Rectal smooth muscle tissue (tissue), 1 donor: ENCODE data around the gene MARK2.
A peak's percentile ranks its signal among the peaks of the same experiment; 100 is the strongest.

Experiments
- H3K27ac ChIP-seq: one replicate; pipeline ENCODE4 v1.7.0; 2013; ENCODE audit warnings: low read depth, low read length, inconsistent platforms
- H3K27me3 ChIP-seq: one replicate; pipeline ENCODE4 v1.7.0; 2013; ENCODE audit warnings: low read length; ENCODE audit not compliant: control insufficient read depth, insufficient read depth
- H3K36me3 ChIP-seq: one replicate; pipeline ENCODE4 v1.7.0; 2013; ENCODE audit warnings: low read length; ENCODE audit not compliant: control insufficient read depth, insufficient read depth
- H3K4me1 ChIP-seq: one replicate; pipeline ENCODE4 v1.7.0; 2013; ENCODE audit warnings: low read length; ENCODE audit not compliant: control insufficient read depth, insufficient read depth
- H3K4me3 ChIP-seq: one replicate; pipeline ENCODE4 v1.7.0; 2013; ENCODE audit warnings: low read length
- H3K9ac ChIP-seq: one replicate; pipeline ENCODE4 v1.7.0; 2013; ENCODE audit warnings: low read length

The MARK2 gene

DNA sequence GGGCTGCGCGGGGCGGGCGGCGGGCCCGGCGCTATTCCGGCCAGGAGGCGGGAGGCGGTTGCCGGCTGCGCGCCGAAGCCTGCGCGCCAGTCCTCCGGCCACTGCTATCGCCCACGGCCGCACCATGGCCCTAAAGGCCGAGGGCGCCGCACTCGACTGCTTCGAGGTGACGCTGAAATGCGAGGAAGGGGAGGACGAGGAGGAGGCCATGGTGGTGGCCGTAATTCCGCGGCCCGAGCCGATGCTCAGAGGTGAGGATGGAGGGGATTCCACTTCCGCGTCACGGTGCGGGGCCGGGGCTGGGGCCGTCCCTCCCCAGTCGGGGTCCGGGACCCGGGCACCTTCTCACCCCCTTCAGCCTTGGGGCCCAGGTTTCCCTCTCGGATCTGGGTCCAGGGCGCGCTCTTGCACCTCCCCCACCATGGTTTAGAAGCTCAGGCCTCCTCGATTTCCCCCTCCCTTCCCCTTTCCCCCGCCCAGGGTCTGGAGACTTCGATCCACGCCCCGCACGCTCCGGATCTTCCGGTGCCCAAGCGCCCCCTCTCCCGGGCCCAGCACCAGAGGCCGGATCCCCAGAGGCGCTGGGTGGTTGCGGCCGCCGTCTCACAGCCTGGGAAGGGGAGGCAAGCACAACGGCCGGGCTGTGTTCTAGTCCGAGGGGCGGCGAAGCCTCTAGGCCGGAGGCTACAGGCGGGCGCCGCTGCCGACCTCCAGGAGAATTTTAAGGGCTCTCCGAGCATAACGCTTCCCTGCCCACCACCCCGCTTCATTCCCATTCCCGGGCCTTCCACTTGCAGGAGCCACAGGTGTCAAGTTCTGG lies 25.1 kb upstream of the MARK2 start:
- Histone ChIP-seq H3K4me3 (peak overlapping the region; percentile 85), H3K9ac (peak overlapping the region; percentile 46), H3K27ac (peak overlapping the region; percentile 73), H3K27me3 (no peaks in the 10 kb centered on the region), H3K4me1 (peaks cover 15% of the 10 kb centered on the region), H3K36me3 (peaks cover 16% of the 10 kb centered on the region)

DNA sequence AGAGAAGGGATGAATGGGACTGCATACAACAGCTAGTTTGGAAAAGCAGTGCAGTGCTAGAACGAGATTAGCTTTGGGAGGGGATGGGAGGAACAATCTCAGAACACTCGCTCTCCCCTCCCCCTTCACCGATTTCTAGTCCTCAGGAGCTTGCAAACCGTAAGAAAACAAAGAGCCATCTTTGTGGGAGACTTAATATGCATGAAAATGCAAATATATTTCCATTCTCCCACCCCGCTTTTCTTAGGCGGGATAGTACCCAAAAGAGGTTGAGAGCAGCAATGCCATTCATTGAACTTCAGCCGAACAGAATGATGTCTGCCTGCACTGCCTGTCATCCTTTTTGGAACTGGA lies 24.6 kb upstream of the MARK2 start:
- peak overlapping the region; percentile 85 for H3K4me3 ChIP-seq
- peak overlapping the region; percentile 73 for H3K27ac ChIP-seq
- H3K36me3 ChIP-seq: peaks cover 16% of the 10 kb centered on the region
- no peaks in the 10 kb centered on the region for H3K27me3 ChIP-seq
- H3K9ac ChIP-seq: peak overlapping the region; percentile 46
- peaks cover 15% of the 10 kb centered on the region for H3K4me1 ChIP-seq

DNA sequence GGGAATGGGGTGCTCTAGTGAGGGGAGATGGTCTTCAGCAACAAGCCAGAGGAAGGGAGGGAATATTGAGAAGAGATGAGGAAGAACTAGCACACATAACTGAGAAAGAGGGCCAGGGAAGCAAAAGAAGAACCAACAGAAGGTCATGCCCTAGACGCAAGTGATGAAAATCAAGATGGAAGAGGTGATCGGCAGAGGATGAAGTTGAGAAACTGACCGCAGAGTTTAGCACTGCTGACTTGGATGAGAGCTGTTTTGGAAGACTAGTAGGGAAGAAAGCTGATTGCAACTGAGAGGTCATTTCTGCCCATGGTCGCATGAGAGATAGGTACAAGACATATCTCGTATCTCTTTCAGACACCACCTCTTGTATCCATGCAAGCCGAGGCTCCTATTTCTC lies 22.7 kb upstream of the MARK2 start:
- no peaks in the 10 kb centered on the region for H3K27me3 ChIP-seq
- H3K9ac ChIP-seq: no peak overlapping the region
- H3K36me3 ChIP-seq: peaks cover 23% of the 10 kb centered on the region
- H3K27ac ChIP-seq: no peak overlapping the region
- H3K4me1 ChIP-seq: peaks cover 15% of the 10 kb centered on the region
- H3K4me3 ChIP-seq: no peak overlapping the region

DNA sequence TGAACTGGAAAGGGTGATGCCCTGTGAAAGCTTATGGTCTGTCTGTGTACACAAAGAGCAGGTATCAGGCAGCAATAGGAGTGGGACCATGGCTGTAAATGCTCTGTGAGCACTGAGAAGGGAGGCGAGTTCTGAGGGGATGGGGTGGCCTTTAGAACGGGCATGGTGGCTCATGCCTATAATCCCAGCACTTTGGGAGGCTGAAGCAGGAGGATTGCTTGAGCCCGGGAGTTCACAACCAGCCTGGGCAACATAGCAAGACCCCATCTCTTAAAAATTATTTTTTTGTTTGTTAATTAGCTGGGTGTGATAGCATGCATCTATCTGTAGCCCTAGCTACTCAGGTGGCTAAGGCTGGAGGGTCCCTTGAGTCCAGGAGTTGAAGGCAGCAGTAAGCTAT lies 22.2 kb upstream of the MARK2 start:
- Histone ChIP-seq H3K4me3 (no peak overlapping the region), H3K9ac (no peak overlapping the region), H3K4me1 (peaks cover 15% of the 10 kb centered on the region), H3K27ac (no peak overlapping the region), H3K27me3 (no peaks in the 10 kb centered on the region), H3K36me3 (peaks cover 26% of the 10 kb centered on the region)

DNA sequence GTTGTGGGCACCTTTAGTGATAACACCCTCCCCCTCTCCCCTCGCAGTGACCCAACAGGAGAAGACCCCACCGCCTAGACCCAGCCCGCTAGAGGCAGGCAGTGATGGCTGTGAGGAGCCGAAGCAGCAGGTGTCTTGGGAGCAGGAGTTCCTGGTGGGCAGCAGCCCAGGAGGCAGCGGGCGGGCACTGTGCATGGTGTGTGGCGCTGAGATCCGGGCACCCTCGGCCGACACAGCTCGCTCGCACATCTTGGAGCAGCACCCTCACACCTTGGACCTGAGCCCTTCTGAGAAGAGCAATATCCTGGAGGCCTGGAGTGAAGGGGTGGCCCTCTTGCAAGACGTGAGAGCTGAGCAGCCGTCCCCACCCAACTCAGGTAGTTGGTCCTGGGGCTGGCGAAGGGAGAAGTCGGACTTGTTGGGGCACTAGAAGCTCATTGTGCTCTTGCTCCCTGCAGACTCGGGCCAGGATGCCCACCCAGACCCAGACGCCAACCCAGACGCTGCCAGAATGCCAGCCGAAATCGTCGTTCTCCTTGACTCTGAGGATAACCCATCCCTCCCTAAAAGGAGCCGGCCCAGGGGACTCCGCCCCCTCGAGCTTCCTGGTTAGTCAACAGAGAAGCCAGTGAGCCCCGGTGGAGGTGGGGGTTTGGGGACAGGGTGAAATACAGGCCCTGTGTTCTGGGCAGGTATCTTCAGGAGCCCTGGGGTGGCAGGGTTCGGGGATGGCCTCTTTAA lies 21.0 kb upstream of the MARK2 start:
- Histone ChIP-seq H3K27me3 (no peaks in the 10 kb centered on the region), H3K4me1 (peaks cover 11% of the 10 kb centered on the region), H3K4me3 (no peak overlapping the region), H3K27ac (no peak overlapping the region), H3K36me3 (peaks cover 26% of the 10 kb centered on the region), H3K9ac (no peak overlapping the region)

DNA sequence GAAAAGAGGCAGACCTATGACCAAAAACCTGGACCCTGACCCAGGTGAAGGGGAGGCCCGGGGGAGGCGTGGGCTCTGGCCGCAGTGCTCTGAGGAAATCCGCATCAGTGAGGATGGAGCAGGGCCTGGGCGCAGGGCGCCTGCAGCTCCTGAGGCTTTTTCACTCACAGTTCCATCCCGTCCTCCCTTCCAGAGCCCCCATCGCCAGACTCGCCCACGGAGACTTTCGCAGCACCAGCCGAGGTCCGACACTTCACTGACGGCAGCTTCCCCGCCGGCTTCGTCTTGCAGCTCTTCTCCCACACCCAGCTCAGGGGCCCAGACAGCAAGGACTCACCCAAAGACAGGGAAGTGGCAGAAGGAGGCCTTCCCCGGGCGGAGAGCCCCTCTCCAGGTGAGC lies 20.3 kb upstream of the MARK2 start:
- H3K27ac ChIP-seq: no peak overlapping the region
- no peak overlapping the region for H3K4me3 ChIP-seq
- no peak overlapping the region for H3K9ac ChIP-seq
- H3K4me1 ChIP-seq: peaks cover 11% of the 10 kb centered on the region
- H3K36me3 ChIP-seq: peaks cover 28% of the 10 kb centered on the region
- no peaks in the 10 kb centered on the region for H3K27me3 ChIP-seq

DNA sequence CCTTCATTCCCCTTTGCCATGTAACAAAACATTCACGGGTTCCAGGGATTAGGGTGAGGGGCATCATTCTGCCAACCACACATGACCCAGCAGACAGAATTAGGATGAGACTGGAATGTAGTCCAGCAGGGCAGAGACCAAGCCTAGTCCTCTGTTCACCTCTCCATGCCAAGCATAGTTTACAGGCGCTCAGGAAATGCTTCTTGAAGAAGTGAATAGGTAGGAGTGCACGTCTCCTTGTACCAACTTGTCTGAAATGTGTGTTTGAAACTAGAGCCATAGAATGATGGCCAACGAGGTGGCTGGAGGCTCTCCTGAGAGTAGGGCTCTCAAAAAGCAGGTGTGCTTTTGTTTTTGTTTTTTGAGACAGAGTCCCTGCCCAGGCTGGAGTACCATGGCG lies 17.5 kb upstream of the MARK2 start:
- H3K27ac ChIP-seq: no peak overlapping the region
- no peak overlapping the region for H3K4me3 ChIP-seq
- H3K9ac ChIP-seq: no peak overlapping the region
- H3K27me3 ChIP-seq: no peaks in the 10 kb centered on the region
- H3K36me3 ChIP-seq: peaks cover 29% of the 10 kb centered on the region
- no peaks in the 10 kb centered on the region for H3K4me1 ChIP-seq

DNA sequence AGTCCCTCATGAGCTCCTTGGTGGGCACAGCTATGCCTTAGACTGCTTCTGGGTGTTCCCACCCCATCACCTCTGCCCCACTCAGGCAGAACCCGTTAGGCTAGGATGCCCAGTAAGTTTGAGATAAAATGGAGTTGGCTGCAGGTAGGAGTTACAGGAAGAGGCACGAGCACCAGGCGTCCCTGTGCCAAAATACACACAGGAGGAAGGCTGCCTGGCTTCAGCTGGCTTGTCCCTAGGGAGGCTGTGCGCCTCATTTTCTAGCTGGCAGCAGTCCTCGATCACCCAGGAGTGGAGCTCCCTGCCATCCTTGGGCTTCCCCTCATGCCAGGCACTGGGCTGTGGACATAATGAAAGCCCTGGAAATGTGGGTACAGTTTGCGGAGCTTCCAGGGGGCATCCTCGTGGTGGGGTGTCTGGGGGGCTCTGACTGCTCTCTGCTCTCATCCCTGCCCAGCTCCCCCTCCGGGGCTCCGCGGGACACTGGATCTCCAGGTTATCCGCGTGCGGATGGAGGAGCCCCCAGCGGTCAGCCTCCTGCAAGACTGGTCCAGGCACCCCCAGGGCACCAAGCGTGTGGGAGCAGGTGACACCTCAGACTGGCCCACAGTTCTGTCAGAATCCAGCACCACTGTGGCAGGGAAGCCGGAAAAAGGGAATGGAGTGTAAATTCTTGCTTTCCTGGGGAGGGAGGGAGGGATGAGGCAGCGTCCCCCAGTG lies 12.3 kb upstream of the MARK2 start:
- Histone ChIP-seq H3K4me1 (no peaks in the 10 kb centered on the region), H3K27ac (no peak overlapping the region), H3K9ac (no peak overlapping the region), H3K27me3 (no peaks in the 10 kb centered on the region), H3K36me3 (peaks cover 5% of the 10 kb centered on the region), H3K4me3 (no peak overlapping the region)

DNA sequence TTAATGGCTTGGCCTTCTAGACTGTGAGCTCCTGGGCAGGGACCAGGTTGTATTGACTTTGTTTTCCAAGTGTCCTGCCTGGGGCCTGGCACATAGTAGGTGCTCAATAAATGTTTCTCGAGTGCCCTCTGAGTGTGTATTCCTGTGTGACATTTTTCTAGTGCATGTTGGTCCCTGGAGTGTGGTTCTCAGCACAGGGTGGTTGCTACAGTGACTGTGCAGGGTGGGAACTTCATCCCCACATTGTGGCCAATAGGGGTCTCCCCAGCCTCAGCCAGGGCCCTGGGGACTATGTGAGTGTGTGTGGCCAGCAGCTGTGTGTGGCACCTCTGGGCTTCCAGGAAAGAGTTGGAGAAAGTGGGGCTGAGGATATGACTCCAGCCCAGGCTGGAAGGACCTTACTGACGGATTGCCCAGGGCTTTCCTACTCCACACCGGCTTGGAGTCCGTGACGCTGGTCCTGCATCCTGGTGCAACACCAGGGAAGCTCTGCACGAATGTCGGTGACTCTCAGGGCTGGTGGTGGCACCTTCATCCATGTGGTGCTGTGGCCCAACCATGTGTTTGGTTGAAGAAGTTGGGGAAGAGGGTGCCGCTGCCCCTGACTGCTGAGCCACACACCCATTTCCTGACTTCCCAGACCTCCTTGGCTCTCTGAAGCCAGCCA lies 9.0 kb upstream of the MARK2 start:
- Histone ChIP-seq H3K4me3 (no peak overlapping the region), H3K27me3 (no peaks in the 10 kb centered on the region), H3K36me3 (peaks cover 3% of the 10 kb centered on the region), H3K9ac (no peak overlapping the region), H3K27ac (no peak overlapping the region), H3K4me1 (no peaks in the 10 kb centered on the region)

DNA sequence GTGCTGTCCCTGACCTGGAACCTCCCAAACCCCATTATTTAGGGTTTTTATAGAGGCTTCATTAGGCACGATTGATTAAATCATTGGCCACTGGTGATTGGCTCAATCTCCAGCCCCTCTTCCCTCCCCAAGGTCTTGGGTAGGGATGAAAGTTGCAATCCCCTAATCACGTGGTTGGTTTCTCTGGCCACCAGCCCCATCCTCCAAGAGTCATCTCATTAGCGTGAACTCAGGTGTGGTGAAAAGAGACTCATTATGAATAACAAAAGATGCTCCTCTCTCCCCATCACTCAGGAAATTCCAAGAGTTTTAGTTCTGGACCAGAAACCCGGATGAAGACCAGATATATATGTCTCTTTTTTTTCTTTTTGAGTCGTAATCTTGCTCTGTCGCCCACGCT lies 7.6 kb upstream of the MARK2 start:
- Histone ChIP-seq H3K27me3 (no peaks in the 10 kb centered on the region), H3K27ac (no peak overlapping the region), H3K36me3 (peaks cover 3% of the 10 kb centered on the region), H3K4me3 (no peak overlapping the region), H3K4me1 (no peaks in the 10 kb centered on the region), H3K9ac (no peak overlapping the region)

DNA sequence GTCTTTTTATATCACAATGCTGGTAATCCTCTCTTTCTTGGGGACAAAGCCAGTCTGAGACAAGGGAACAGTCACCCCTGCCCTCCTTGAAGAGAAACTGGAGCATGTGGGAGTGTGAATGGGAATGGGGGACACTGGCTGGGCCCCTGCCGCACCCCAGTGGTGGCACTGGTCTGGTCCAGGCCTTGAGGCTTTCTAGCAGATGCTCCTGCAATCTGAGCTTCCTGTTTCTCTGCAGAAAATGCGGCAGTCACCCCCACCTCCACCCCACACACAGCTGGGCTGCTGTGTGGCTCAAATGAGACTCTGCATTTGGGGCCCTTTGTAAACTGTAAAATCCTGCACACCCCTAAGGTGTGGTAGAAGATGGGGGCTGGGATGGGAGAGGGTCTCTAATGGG lies 6.6 kb upstream of the MARK2 start:
- H3K36me3 ChIP-seq: no peaks in the 10 kb centered on the region
- H3K27ac ChIP-seq: no peak overlapping the region
- no peaks in the 10 kb centered on the region for H3K27me3 ChIP-seq
- H3K4me3 ChIP-seq: no peak overlapping the region
- no peak overlapping the region for H3K9ac ChIP-seq
- no peaks in the 10 kb centered on the region for H3K4me1 ChIP-seq

DNA sequence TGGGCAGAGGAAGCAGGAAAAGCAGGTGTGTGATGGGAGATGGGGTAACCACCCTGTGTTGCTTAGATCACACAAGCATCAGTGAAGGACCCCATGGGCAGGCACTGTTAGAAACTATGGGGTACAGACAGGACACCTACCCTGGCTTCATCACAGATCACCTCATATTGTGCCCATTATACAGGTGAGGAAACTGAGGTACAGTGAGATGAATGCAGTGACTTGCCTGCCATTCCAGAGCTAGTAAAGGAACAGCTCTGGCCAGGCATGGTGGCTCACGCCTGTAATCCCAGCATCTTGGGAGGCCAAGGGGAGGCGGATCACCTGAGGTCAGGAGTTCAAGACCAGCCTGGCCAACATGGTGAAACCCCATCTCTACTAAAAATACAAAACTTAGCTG lies 5.9 kb upstream of the MARK2 start:
- Histone ChIP-seq H3K27ac (no peak overlapping the region), H3K36me3 (no peaks in the 10 kb centered on the region), H3K27me3 (no peaks in the 10 kb centered on the region), H3K9ac (no peak overlapping the region), H3K4me3 (no peak overlapping the region), H3K4me1 (no peaks in the 10 kb centered on the region)
